T-cell (primary cell): ENCODE measurements around the gene SMIM30. TPM values are rescaled to one million over a fixed set of nuclear protein-coding genes. Genes with fewer than 3 reads are reported as not detected.

ENCODE experiments used
- ATAC-seq, 4 experiments: fragments of 200-7000 bp in 3 of 4; fragments of 150-1000 bp in 1 of 4; cut with Tn5 transposase; replicated peaks in 1 of 4; 1 replicate in 3 of 4; 2 replicates in 1 of 4; pipeline ENCODE4 v1.10.0; 2021; ENCODE audit warnings: moderate library complexity in 3 of 4, mild to moderate bottlenecking in 2 of 4, moderate number of reproducible peaks in 1 of 4
- CTCF ChIA-PET, 2 donors: fragments of 300-600 bp; sonication (Branson Sonifier 250); formaldehyde crosslinking; loops; one replicate each; lab custom pipeline; 2022; ENCODE audit warnings: antibody characterized with exemption in 2 of 2; lab: Charles Lee
- POLR2A ChIA-PET, 2 donors: fragments of 300-600 bp; sonication (Branson Sonifier 250); formaldehyde crosslinking; loops; one replicate each; lab custom pipeline; 2022; ENCODE audit warnings: antibody characterized with exemption in 2 of 2; lab: Charles Lee
- DNase-seq, 35 experiments: peaks; one replicate each; pipeline versions ENCODE4 v3.0.0 to v3.0.0-alpha.2; 2013 to 2023
- H3K27ac ChIP-seq: one replicate; pipeline ENCODE4 v1.5.1; 2013; ENCODE audit warnings: low read length
- H3K27me3 ChIP-seq, 2 experiments: replicated peaks in 1 of 2; 1 replicate in 1 of 2; 2 replicates in 1 of 2; pipeline versions ENCODE4 v1.6.1 to v1.7.0; 2013; ENCODE audit warnings: low read length in 1 of 2, mixed read lengths in 1 of 2; ENCODE audit not compliant: control insufficient read depth in 2 of 2, insufficient read depth in 2 of 2; ENCODE audit errors: extremely low read depth in 1 of 2
- H3K36me3 ChIP-seq, 2 donors: 1 replicate in 1 of 2; 2 replicates in 1 of 2; pipeline versions ENCODE4 v1.6.1 to v1.7.0; 2013; ENCODE audit warnings: low read length in 1 of 2; ENCODE audit not compliant: control insufficient read depth in 2 of 2, insufficient read depth in 1 of 2; ENCODE audit errors: extremely low read depth in 1 of 2
- H3K4me1 ChIP-seq, 2 experiments: 1 replicate in 1 of 2; 2 replicates in 1 of 2; pipeline versions ENCODE4 v1.6.1 to v1.7.0; 2013; ENCODE audit warnings: low read length in 2 of 2, mixed read lengths in 1 of 2; ENCODE audit not compliant: insufficient read depth in 2 of 2, control insufficient read depth in 1 of 2; ENCODE audit errors: extremely low read depth in 1 of 2
- H3K4me3 ChIP-seq, 2 donors: 1 replicate in 1 of 2; 2 replicates in 1 of 2; pipeline versions ENCODE4 v1.5.1 to v1.7.0; 2013; ENCODE audit warnings: mild to moderate bottlenecking in 2 of 2, low read length in 1 of 2, moderate library complexity in 1 of 2; ENCODE audit not compliant: control insufficient read depth in 1 of 2; ENCODE audit errors: extremely low read depth in 1 of 2
- H3K9me3 ChIP-seq: 2 replicates; pipeline ENCODE4 v1.7.0; 2013
- H3K27ac Mint-ChIP-seq, 2 donors: one replicate each; pipeline ENCODE4 v1.8.0; 2020 to 2021; ENCODE audit warnings: mild to moderate bottlenecking in 2 of 2, mixed read lengths in 2 of 2
- H3K27me3 Mint-ChIP-seq, 2 donors: one replicate each; pipeline ENCODE4 v1.8.0; 2021 to 2022; ENCODE audit warnings: mixed read lengths in 2 of 2
- H3K36me3 Mint-ChIP-seq: one replicate; pipeline ENCODE4 v1.8.0; 2021; ENCODE audit warnings: mixed read lengths
- H3K4me1 Mint-ChIP-seq, 3 donors: one replicate each; pipeline ENCODE4 v1.8.0; 2020 to 2022; ENCODE audit warnings: mixed read lengths in 3 of 3, mild to moderate bottlenecking in 1 of 3
- H3K4me3 Mint-ChIP-seq, 3 donors: one replicate each; pipeline ENCODE4 v1.8.0; 2020 to 2022; ENCODE audit warnings: mild to moderate bottlenecking in 3 of 3, mixed read lengths in 3 of 3, moderate library complexity in 3 of 3
- H3K9me3 Mint-ChIP-seq, 3 donors: one replicate each; pipeline ENCODE4 v1.8.0; 2020 to 2022; ENCODE audit warnings: mixed read lengths in 3 of 3
- WGBS: methylation state at CpG from one replicate; pipeline ENCODE4 v1.1.5; 2013; ENCODE audit warnings: missing lambda C conversion rate; ENCODE audit not compliant: insufficient coverage; 5-methylcytosine and 5-hydroxymethylcytosine counted together
- total RNA-seq, 35 experiments: library from RNA in 6 of 35; stranded (reverse) in 6 of 35; fragments of 120-200 nt in 1 of 35; gene quantifications; one replicate each; pipeline versions ENCODE4 v1.2.1 to v1.2.4 and lab custom pipeline; 2013 to 2026

The SMIM30 gene
- total RNA-seq, 5 donors from 2014 or later (not counting 1 experiment from before 2014, with no cell fraction given): 11.1 to 17.3 (median 16.5) TPM

DNA sequence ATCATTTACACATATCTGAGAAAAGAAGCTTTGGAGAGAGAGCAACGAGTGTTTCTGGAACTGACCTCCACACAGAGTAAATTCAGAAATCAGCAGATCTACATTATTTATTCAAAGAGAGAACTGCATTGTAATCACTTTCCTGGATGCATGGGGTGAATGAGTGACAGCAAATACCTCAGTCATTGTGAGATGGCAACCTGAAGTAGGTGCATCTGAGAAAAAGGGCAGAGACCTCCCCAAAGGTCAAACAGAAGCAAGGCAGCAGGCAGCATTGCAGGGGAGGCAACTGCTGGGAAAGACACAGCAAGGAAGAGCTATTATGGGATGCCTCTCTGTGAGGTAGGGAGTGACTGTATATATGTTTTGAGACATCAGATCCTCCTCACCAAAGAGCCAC lies 26.5 kb upstream of the SMIM30 start:
- CTCF ChIA-PET: interaction anchor here in 1 of 2 donors (0.5 kb wide), 1 partner anchor 647 kb away, joined by 4 read pairs; no protein-coding TSS in a partner anchor
- no peaks in the 10 kb centered on the region for H3K9me3 ChIP-seq

GRCh38 chr7:113143486-113144257 lies 25.3 kb upstream of the SMIM30 start:
- Histone ChIP-seq H3K27ac (no peak overlapping the region), H3K4me3 (no peak overlapping the region), H3K9me3 (no peaks in the 10 kb centered on the region), H3K36me3 (no peaks in the 10 kb centered on the region), H3K4me1 (no peaks in the 10 kb centered on the region), H3K27me3 (peaks cover 0 to 2% of the 10 kb centered on the region in 2 experiments)
- Mint-ChIP-seq H3K9me3 (no peaks in the 10 kb centered on the region), H3K4me3 (no peak overlapping the region), H3K4me1 (no peaks in the 10 kb centered on the region), H3K36me3 (no peaks in the 10 kb centered on the region), H3K27ac (no peak overlapping the region), H3K27me3 (peaks cover 16 to 20% of the 10 kb centered on the region in 2 donors)
- ChIA-PET POLR2A (no interaction called here), CTCF (interaction anchor here in 1 of 2 donors (0.6 to 0.8 kb wide), 2 partner anchors 16 to 469 kb away, joined by 3 to 4 read pairs; no protein-coding TSS in a partner anchor)
- no CpG with 5 or more reads among the region's 2 CpGs for WGBS
- DNase-seq (no peak), ATAC-seq (no peak)

More for the DNA sequence above, 26.5 kb upstream of the SMIM30 start:
- Histone ChIP-seq H3K36me3 (no peaks in the 10 kb centered on the region), H3K4me1 (no peaks in the 10 kb centered on the region), H3K4me3 (no peak overlapping the region), H3K27ac (no peak overlapping the region), H3K27me3 (peaks cover 0 to 2% of the 10 kb centered on the region in 2 experiments)
- Mint-ChIP-seq H3K9me3 (no peaks in the 10 kb centered on the region), H3K4me1 (no peaks in the 10 kb centered on the region), H3K27ac (no peak overlapping the region), H3K27me3 (peaks cover 16 to 27% of the 10 kb centered on the region in 2 donors), H3K36me3 (no peaks in the 10 kb centered on the region), H3K4me3 (no peak overlapping the region)
- ATAC-seq: no peak
- DNase-seq: no peak
- WGBS: no CpG with 5 or more reads among the region's 1 CpG
- POLR2A ChIA-PET: no interaction called here

DNA sequence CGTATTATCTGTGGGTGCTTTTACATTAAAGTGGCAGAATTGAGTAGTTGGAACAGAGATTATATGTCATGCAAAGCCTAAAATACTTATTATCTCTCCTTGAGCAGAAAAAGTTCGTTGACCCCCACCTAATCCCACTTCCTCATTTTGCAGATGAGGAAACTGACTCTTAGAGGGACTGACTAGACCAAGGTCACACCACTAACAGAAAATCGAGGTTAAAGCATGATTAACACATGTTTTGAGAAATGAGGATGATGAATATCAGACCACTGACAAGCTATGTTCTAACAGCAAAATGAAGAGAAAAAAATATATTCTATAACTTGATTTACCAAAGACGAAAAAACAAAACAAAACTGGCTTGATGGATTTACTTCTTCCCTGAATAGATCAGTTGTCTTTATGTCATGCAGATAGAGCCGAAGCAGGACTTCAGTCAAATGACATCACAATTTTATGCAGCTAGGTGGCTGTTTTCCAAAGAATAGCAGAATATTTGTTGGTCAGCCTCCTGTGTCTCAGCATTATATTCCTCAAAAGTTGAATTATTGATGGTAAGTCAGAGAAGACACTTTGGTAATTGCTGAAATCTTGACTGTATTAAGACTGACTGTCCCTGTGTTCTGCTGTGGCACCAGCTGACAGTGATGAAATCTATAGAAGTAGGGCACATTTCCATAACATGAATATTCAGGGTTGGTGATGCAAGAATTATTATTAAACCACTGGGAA lies 24.2 kb upstream of the SMIM30 start:
- Mint-ChIP-seq H3K27ac (no peak overlapping the region), H3K36me3 (no peaks in the 10 kb centered on the region), H3K4me3 (no peak overlapping the region), H3K27me3 (peaks cover 11 to 14% of the 10 kb centered on the region in 2 donors), H3K4me1 (no peaks in the 10 kb centered on the region), H3K9me3 (no peaks in the 10 kb centered on the region)
- Histone ChIP-seq H3K9me3 (no peaks in the 10 kb centered on the region), H3K27ac (no peak overlapping the region), H3K36me3 (no peaks in the 10 kb centered on the region), H3K27me3 (no peaks in the 10 kb centered on the region), H3K4me3 (no peak overlapping the region), H3K4me1 (no peaks in the 10 kb centered on the region)
- ChIA-PET POLR2A (no interaction called here), CTCF (interaction anchor here in 1 of 2 donors (0.6 kb wide), 1 partner anchor 27 kb away, joined by 3 read pairs; no protein-coding TSS in a partner anchor)
- WGBS: no CpG with 5 or more reads among the region's 5 CpGs
- ATAC-seq (no peak), DNase-seq (no peak)

DNA sequence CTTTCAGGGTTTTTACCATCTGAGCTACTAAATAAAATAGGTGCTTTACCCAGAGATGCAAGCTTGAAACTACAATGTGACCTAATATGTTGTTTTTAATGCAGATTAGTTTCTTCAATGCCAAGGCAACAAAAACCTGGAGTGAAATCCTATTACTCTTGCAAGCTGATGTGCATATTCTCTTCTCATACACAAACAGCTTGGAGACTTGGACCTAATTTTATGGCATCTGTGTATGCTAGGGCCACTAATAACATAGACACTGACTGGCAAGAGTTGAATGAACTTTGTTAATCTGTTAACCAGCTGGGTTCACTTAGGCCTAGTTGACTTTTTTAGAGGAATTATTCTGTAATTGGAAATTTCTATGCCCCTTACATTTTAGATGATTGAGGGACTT lies 23.4 kb upstream of the SMIM30 start:
- Mint-ChIP-seq H3K36me3 (no peaks in the 10 kb centered on the region), H3K9me3 (no peaks in the 10 kb centered on the region), H3K27me3 (peaks cover 8 to 14% of the 10 kb centered on the region in 2 donors), H3K4me1 (no peaks in the 10 kb centered on the region), H3K4me3 (no peak overlapping the region), H3K27ac (no peak overlapping the region)
- no peaks in the 10 kb centered on the region for H3K4me1 ChIP-seq
- no peak for ATAC-seq
- CTCF ChIA-PET: interaction anchor here in 1 of 2 donors (0.6 kb wide), 1 partner anchor 26 kb away, joined by 3 read pairs; no protein-coding TSS in a partner anchor
- H3K27me3 ChIP-seq: no peaks in the 10 kb centered on the region
- DNase-seq: no peak
- no peaks in the 10 kb centered on the region for H3K36me3 ChIP-seq
- no peak overlapping the region for H3K4me3 ChIP-seq
- H3K27ac ChIP-seq: no peak overlapping the region
- H3K9me3 ChIP-seq: no peaks in the 10 kb centered on the region
- POLR2A ChIA-PET: no interaction called here

DNA sequence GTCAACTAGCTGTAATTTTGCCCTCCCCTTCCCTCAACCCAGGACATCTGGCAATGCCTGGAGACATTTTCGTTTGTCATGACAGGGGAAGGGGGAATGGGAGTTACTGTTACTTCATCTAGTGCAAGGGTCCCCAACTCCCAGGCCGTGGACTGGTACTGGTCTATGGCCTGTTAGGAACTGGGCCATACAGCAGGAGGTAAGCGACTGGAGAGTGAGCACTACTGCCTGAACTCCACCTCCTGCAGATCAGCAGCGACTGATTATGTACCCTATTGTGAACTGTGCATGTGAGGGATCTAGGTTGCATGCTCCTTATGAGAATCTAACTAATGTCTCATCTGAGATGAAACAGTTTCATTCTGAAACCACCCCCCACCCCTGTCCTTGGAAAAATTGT lies 22.6 kb upstream of the SMIM30 start:
- DNase-seq (no peak), ATAC-seq (no peak)
- no peaks in the 10 kb centered on the region for H3K4me1 Mint-ChIP-seq
- POLR2A ChIA-PET: interaction anchor here in 1 of 2 donors (0.7 kb wide), 1 partner anchor 33 kb away, joined by 4 read pairs; no protein-coding TSS in a partner anchor
- Histone ChIP-seq H3K27me3 (no peaks in the 10 kb centered on the region), H3K4me3 (no peak overlapping the region), H3K4me1 (no peaks in the 10 kb centered on the region), H3K9me3 (no peaks in the 10 kb centered on the region), H3K36me3 (no peaks in the 10 kb centered on the region), H3K27ac (no peak overlapping the region)
- H3K36me3 Mint-ChIP-seq: no peaks in the 10 kb centered on the region
- no peaks in the 10 kb centered on the region for H3K9me3 Mint-ChIP-seq
- CTCF ChIA-PET: no interaction called here
- peaks cover 5 to 14% of the 10 kb centered on the region in 2 donors for H3K27me3 Mint-ChIP-seq
- no peak overlapping the region for H3K27ac Mint-ChIP-seq
- H3K4me3 Mint-ChIP-seq: no peak overlapping the region
- WGBS: 83% methylated on average over 2 of the region's 4 CpGs

DNA sequence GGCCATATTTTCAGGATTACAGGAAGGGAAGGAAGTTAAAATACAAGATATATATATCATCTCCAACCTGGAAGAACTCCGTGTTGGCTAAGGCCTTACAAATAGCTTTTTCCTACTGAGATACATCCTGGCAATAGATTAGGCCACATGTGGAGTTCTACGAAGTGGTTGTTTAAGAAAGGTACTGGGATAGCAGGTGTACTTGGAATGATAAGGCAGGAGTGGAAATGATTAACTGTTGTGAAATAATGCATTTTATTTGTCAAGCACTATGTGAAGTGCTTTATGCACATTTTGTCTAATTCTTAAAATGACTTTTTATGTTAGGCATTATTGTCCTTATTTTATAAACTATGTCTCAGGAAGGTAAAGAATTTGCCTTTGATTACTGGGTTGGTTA lies 18.9 kb upstream of the SMIM30 start:
- H3K4me1 Mint-ChIP-seq: no peaks in the 10 kb centered on the region
- peaks cover 0 to 12% of the 10 kb centered on the region in 2 donors for H3K27me3 Mint-ChIP-seq
- no peaks in the 10 kb centered on the region for H3K36me3 Mint-ChIP-seq
- no peak overlapping the region for H3K4me3 Mint-ChIP-seq
- H3K27ac Mint-ChIP-seq: no peak overlapping the region
- Histone ChIP-seq H3K27ac (no peak overlapping the region), H3K36me3 (no peaks in the 10 kb centered on the region), H3K4me3 (no peak overlapping the region), H3K4me1 (no peaks in the 10 kb centered on the region), H3K27me3 (no peaks in the 10 kb centered on the region), H3K9me3 (no peaks in the 10 kb centered on the region)
- CTCF ChIA-PET: interaction anchor here in 1 of 2 donors (0.5 kb wide), 1 partner anchor 467 kb away, joined by 4 read pairs; no protein-coding TSS in a partner anchor
- ATAC-seq (no peak), DNase-seq (no peak)
- POLR2A ChIA-PET: no interaction called here
- 100% methylated on average over 1 of the region's 2 CpGs for WGBS
- no peaks in the 10 kb centered on the region for H3K9me3 Mint-ChIP-seq
